ENCODE data around the gene LMNA. TPM values are rescaled to one million over a fixed set of nuclear protein-coding genes. Genes with fewer than 3 reads are reported as not detected.

Gene LMNA
- total and polyA plus RNA-seq, 2 of the 4 experiments (the other 2 are of a cell fraction): 563 to 755 TPM

DNA sequence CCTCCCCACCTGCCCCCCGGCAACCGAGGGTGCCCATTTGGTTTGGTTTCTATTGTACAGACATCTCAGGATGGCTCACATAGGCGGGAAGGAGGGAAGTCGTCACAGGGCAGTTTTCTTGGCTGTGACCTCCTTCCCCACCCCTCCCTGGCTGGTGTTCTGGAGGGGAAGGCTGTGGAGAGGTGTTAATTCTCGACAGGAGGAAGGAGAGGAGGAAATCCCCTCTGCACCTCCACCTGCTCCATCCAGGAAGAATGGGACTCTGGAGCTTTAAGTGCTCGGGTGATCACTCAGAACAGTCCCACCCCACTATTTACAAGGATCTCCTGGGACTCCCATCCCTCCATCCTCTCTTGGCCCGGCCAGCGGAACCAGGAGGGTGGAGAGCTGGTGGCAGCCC, 39.9 kb upstream of the LMNA start:
- Histone ChIP-seq H2BK15ac (ENCODE audit: low read depth, low read length) (no peak overlapping the region), H3K4me3 (ENCODE audit: insufficient read depth, low read depth, low read length) (no peak overlapping the region), H3K9me3 (ENCODE audit: control insufficient read depth, insufficient read depth, low read length) (no peaks in the 10 kb centered on the region), H3K4ac (ENCODE audit: low read depth, low read length) (no peak overlapping the region), H2AK5ac (ENCODE audit: low read depth, low read length) (peak overlapping the region; percentile 33; the same call in 1 of the 2 replicates), H3K56ac (ENCODE audit: extremely low read depth, insufficient read depth, low read length) (no peak overlapping the region), H4K20me1 (ENCODE audit: insufficient read depth, low read length) (peaks cover 42% of the 10 kb centered on the region), H2BK120ac (ENCODE audit: low read depth, low read length) (no peak overlapping the region), H3K27ac (ENCODE audit: insufficient read depth, low read length) (no peak overlapping the region), H3K9ac (ENCODE audit: low read depth, low read length) (no peak overlapping the region), H4K8ac (ENCODE audit: low read depth in 2 of 2, low read length in 2 of 2) (no peak overlapping the region), H4K91ac (ENCODE audit: insufficient read depth, low read depth, low read length) (no peak overlapping the region), H2AK9ac (replicated peaks; ENCODE audit: low read depth, low read length, poor library complexity) (no peak overlapping the region), H2BK5ac (ENCODE audit: low read depth, low read length, poor library complexity, severe bottlenecking) (no peak overlapping the region), H3K9me1 (ENCODE audit: insufficient read depth, low read length) (peaks cover 17% of the 10 kb centered on the region), H3K79me1 (ENCODE audit: low read depth in 1 of 2, low read length in 2 of 2) (peaks cover 30 to 60% of the 10 kb centered on the region in 2 experiments), H3K27me3 (ENCODE audit: control insufficient read depth, insufficient read depth, low read length) (no peaks in the 10 kb centered on the region), H3K36me3 (ENCODE audit: control insufficient read depth, insufficient read depth, low read length) (peaks cover 37% of the 10 kb centered on the region), H2BK20ac (ENCODE audit: low read depth, low read length) (no peak overlapping the region), H3K23ac (ENCODE audit: low read depth, low read length) (no peak overlapping the region), H3K4me2 (ENCODE audit: low read depth, low read length) (no peak overlapping the region), H3K18ac (ENCODE audit: low read depth, low read length) (no peak overlapping the region), H3K4me1 (ENCODE audit: control insufficient read depth, insufficient read depth, low read length) (peaks cover 26% of the 10 kb centered on the region), H2AFZ (replicated peaks; ENCODE audit: low read length, poor library complexity) (no peak overlapping the region), H3K14ac (replicated peaks; ENCODE audit: low read depth, low read length) (no peak overlapping the region), H4K5ac (ENCODE audit: low read depth, low read length) (no peak overlapping the region)
- ATAC-seq (ENCODE audit: low read depth) (no peak), DNase-seq (no peak)
- no CpG with 5 or more reads among the region's 8 CpGs for WGBS, 2 experiments (ENCODE audit: extremely low coverage in 2 of 2, insufficient read length in 1 of 2)
- intact Hi-C loops (cut with micrococcal nuclease) (no loop called here), dilution Hi-C loops (cut with HindIII; ENCODE audit: low sequenced_read_pairs, unreplicated experiment) (no loop called here), in situ Hi-C loops (cut with MboI; ENCODE audit: low sequenced_read_pairs) (no loop called here)
- TF ChIP-seq MAFK (IDR thresholded peaks at IDR 0.05; ENCODE audit: low read depth, low read length) (no peak), FOS (IDR thresholded peaks at IDR 0.05; ENCODE audit: low read depth, low read length) (no peak), MAZ (IDR thresholded peaks at IDR 0.05; ENCODE audit: borderline replicate concordance, low read depth, low read length) (no peak), BHLHE40 (IDR thresholded peaks at IDR 0.05; ENCODE audit: low read depth, low read length) (no peak), CHD1 (IDR thresholded peaks at IDR 0.05; ENCODE audit: low read depth, low read length) (no peak), MXI1 (IDR thresholded peaks at IDR 0.05; ENCODE audit: borderline replicate concordance, low read depth, low read length) (no peak), SMC3 (IDR thresholded peaks at IDR 0.05; ENCODE audit: low read depth, low read length) (no peak), POLR2A (IDR thresholded peaks at IDR 0.05; ENCODE audit: low read depth, low read length) (no peak), RCOR1 (IDR thresholded peaks at IDR 0.05; ENCODE audit: insufficient replicate concordance, low read length) (no peak), RFX5 (IDR thresholded peaks at IDR 0.05; ENCODE audit: low read depth, low read length) (no peak)
- TF ChIP-seq, protein P1, sequence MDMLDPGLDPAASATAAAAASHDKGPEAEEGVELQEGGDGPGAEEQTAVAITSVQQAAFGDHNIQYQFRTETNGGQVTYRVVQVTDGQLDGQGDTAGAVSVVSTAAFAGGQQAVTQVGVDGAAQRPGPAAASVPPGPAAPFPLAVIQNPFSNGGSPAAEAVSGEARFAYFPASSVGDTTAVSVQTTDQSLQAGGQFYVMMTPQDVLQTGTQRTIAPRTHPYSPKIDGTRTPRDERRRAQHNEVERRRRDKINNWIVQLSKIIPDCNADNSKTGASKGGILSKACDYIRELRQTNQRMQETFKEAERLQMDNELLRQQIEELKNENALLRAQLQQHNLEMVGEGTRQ (IDR thresholded peaks at IDR 0.05; ENCODE audit: low read depth, low read length): no peak
- TF ChIP-seq, protein P2, sequence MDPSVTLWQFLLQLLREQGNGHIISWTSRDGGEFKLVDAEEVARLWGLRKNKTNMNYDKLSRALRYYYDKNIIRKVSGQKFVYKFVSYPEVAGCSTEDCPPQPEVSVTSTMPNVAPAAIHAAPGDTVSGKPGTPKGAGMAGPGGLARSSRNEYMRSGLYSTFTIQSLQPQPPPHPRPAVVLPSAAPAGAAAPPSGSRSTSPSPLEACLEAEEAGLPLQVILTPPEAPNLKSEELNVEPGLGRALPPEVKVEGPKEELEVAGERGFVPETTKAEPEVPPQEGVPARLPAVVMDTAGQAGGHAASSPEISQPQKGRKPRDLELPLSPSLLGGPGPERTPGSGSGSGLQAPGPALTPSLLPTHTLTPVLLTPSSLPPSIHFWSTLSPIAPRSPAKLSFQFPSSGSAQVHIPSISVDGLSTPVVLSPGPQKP (IDR thresholded peaks at IDR 0.05; ENCODE audit: borderline replicate concordance, low read depth, low read length): no peak
- ChIA-PET POLR2A (ENCODE audit: unreplicated experiment) (no interaction called here), CTCF (interaction anchor here (0.5 to 1.6 kb wide), 2 partner anchors 8 to 119 kb away, joined by 3 to 5 read pairs; no protein-coding TSS in a partner anchor)
- BruUV-seq (replicated peaks): no TSS peak
